Heart left ventricle (tissue), 13 donors: Measurements from ENCODE around the gene SLC25A3.

Source experiments
- POLR2A ChIP-seq, 2 donors: fragments of 450-650 bp; IDR thresholded peaks; one replicate each; pipeline ENCODE4 v1.6.1; 2017; ENCODE audit warnings: antibody characterized with exemption in 2 of 2, mild to moderate bottlenecking in 2 of 2, moderate library complexity in 2 of 2
- TF ChIP-seq, protein P1 (sequence below), 12 donors: fragments of 200-600 bp; sonication (generic) in 4 of 12; IDR thresholded peaks; one replicate each; pipeline versions ENCODE4 v1.5.0 to v1.8.0; 2018 to 2022; ENCODE audit warnings: antibody characterized with exemption in 12 of 12, mild to moderate bottlenecking in 5 of 12
- donor health status: ischemic (EF 13 %, LVEDD 7.1; RV severe dilation, severe dysfunction).
- donor health status: DM: no; HTN: yes; CAD: no.
- donor health status: DM: no; HTN: no; CAD: no.
- donor health status: ischemic (EF 25% LVEDD 6.9; RV normal size, moderate dysfunction).
- donor health status: ischemic (EF 25% LVEDD 5.7; RV mildly dilated, moderate dysfunction).
- donor health status: ischemic (EF 35%, LVEDD 5.7; RV mildly dilated, moderate dysfunction).
- donor health status: nonischemic (EF 11% LVEDD 7.7; RV severe dilation, severe dysfunction).
- donor health status: DM: yes; HTN: yes; CAD: no.
- donor health status: PGD.
- donor health status: ischemic (EF 29% LVEDD 5.4; RV normal size, mild dysfunction).
- donor health status: nonischemic (EF 23%, LVEDD 6.1; RV moderate dilation, normal function).

DNA sequence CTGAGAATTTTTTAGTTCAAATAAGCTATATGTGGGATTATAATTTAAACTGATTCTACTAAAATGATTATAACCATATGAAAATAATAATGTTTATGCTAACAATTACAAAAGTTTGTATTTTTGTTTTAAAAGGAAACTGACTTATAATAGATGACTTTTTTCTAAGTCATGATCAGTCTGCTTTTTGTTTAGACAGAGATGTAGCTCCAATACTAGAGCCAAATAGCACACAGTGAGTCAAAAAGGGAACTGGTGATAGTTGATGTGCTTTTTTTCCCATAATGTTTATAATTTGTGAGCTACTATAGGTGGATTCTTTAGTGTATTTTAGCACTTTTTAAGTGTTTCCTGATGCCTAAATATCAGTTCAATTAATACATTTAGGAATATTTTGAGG lies 49.8 kb upstream of the SLC25A3 start:
- TF ChIP-seq, protein P1, sequence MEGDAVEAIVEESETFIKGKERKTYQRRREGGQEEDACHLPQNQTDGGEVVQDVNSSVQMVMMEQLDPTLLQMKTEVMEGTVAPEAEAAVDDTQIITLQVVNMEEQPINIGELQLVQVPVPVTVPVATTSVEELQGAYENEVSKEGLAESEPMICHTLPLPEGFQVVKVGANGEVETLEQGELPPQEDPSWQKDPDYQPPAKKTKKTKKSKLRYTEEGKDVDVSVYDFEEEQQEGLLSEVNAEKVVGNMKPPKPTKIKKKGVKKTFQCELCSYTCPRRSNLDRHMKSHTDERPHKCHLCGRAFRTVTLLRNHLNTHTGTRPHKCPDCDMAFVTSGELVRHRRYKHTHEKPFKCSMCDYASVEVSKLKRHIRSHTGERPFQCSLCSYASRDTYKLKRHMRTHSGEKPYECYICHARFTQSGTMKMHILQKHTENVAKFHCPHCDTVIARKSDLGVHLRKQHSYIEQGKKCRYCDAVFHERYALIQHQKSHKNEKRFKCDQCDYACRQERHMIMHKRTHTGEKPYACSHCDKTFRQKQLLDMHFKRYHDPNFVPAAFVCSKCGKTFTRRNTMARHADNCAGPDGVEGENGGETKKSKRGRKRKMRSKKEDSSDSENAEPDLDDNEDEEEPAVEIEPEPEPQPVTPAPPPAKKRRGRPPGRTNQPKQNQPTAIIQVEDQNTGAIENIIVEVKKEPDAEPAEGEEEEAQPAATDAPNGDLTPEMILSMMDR (IDR thresholded peaks at IDR 0.05), result no peak
- no peak for TF ChIP-seq POLR2A (IDR thresholded peaks at IDR 0.05)
